ENCODE data around the gene TRIM14. TPM values are rescaled to one million over a fixed set of nuclear protein-coding genes. Genes with fewer than 3 reads are reported as not detected.

Gene TRIM14, protein sequence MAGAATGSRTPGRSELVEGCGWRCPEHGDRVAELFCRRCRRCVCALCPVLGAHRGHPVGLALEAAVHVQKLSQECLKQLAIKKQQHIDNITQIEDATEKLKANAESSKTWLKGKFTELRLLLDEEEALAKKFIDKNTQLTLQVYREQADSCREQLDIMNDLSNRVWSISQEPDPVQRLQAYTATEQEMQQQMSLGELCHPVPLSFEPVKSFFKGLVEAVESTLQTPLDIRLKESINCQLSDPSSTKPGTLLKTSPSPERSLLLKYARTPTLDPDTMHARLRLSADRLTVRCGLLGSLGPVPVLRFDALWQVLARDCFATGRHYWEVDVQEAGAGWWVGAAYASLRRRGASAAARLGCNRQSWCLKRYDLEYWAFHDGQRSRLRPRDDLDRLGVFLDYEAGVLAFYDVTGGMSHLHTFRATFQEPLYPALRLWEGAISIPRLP
- total RNA-seq, result 1.8 and 2.8 TPM in 2 replicates

DNA sequence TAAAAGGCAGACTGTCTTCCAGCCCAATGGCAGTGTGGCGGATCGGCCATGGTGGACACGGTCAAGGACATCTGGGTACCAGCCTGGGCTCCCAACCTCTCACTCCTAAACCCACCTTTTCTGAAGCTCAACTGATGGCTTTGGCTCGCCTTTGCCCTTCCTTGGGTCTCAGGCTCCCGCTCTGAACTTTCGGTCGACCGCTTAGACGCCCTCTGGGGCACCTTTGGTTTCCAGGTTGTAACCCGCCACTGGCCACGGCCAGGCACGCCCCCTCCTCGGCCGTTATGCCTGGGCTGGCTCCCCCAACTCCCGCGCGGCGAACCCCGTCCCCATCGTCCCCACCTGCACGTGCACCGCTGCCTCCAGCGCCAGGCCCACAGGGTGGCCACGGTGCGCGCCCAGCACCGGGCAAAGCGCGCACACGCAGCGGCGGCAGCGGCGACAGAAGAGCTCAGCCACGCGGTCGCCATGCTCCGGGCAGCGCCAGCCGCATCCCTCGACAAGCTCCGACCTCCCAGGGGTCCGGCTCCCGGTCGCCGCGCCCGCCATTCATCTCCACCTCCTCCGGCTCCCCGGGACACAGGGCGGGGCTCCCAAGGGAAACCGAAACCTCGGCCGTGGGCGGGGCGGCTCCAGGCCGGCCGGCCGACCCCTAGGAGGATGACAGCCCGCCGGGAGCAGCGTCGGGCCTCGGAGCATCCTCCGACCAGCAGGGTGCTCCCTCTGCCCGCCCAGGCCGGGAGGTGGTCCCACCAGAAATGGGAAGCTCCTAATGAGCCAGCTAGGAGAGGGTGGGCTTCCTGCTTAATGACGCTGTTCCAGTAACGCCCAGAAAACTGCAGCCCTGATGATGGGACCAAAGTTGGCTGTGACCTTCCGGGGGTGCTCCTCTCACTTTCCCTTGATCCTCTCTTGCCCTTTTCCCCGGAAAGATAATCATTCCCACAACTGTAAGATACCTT lies at the start of gene TRIM14:
Gene TRIM14 (minus strand): TSS at position 583 of the 962 bp plus-strand sequence. CDS start 34 bp downstream, at position 549.

DNA sequence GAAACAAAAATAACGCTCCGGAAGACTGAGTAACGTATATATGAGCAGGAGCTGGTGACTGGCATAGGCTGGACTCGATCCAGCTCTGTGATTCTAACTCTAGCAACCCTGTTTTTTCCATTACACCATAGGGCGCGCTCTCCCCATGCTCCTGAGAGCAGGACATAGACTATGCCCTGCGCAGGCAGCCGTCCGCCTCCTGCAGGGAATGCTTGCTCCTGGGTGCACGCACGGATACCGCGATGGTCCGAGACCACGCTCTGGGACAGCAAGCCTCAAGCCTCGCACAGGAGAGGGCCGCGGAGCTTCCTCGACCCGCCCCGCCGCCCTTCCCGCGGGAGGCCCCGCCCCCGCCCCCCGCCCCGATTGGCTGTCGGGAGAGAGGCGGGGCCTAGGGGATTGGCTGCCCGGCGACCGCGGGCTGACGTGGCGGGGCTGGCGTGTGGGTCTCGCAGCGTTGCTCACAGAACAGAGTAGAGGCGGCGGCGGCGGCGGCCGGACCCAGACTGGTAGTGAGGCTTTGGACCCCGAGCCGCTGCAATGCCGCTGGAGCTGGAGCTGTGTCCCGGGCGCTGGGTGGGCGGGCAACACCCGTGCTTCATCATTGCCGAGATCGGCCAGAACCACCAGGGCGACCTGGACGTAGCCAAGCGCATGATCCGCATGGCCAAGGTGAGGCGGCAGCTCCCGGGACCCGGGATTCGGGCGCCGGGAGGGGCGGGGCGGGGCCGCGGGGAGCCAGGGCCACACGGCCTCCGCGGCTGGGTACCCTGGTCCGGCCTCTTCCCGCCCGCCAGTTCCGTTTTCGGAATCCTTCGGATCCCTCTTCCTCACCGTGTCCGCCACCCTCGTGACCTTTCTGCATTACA lies 62.5 kb downstream of the TRIM14 start, which contains the start of gene NANS:
Gene NANS (plus strand): TSS at position 464 of the 869 bp plus-strand sequence. CDS start 77 bp downstream, at position 541.

Other genes with a start within 250 kb of the TRIM14 start
- 8.6 and 15.6 TPM in 2 replicates for gene TRMO, start 196.7 kb downstream of the TRIM14 start, total RNA-seq
- not detected in 2 replicates for gene HEMGN, start 181.1 kb downstream of the TRIM14 start, total RNA-seq
- gene ANP32B, start 135.9 kb downstream of the TRIM14 start, total RNA-seq, result 10.8 and 14.2 TPM in 2 replicates
- 83.4 and 111 TPM in 2 replicates for gene NANS, start 62.5 kb downstream of the TRIM14 start, total RNA-seq
- gene CORO2A, start 73.4 kb upstream of the TRIM14 start, total RNA-seq, result 0.76 and 2.6 TPM in 2 replicates
- 2.4 and 4.0 TPM in 2 replicates for gene TBC1D2, start 136.4 kb upstream of the TRIM14 start, total RNA-seq